ENCODE data around the gene CCDC88A.

GRCh38 chr2:55247025-55247424, 172.6 kb downstream of the CCDC88A start:
- TF ChIP-seq CTCF (IDR thresholded peaks at IDR 0.05) (no peak), POLR2A (IDR thresholded peaks at IDR 0.05) (no peak)

Data from lower leg skin (tissue), 3 donors.